Measurements from ENCODE around the gene TMEM91. TPM values are rescaled to one million over a fixed set of nuclear protein-coding genes. Genes with fewer than 3 reads are reported as not detected.

TMEM91 gene
- polyA plus RNA-seq, 1 donor (not counting 4 experiments of a cell fraction or from before 2014, with no cell fraction given), result 6.3 TPM

DNA sequence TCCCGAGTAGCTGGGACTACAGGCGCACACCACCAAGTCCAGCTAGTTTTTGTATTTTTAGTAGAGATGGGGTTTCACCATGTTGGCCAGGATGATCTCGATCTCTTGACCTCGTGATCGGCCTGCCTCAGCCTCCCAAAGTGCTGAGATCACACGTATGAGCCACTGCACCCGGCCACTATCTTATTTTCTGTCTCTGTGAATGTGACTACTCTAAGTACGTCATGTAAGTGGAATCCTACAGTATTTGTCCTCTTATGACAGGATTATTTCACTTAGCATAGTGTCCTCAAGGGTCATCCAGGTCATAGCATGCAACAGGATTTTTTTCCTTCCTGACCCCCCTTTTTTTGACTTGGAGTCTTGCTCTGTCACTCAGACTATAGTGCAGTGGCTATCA is 4.8 kb upstream of the TMEM91 start:
- Histone ChIP-seq H3K36me3 (ENCODE audit: control insufficient read depth in 2 of 2, extremely low read depth in 1 of 2, insufficient read depth in 2 of 2, low read length in 2 of 2) (no peaks in the 10 kb centered on the region), H3K9me1 (ENCODE audit: control insufficient read depth, extremely low read depth, insufficient read depth, low read length) (no peaks in the 10 kb centered on the region), H3K27ac (ENCODE audit: control insufficient read depth, insufficient read depth, low read length) (no peak overlapping the region), H3K27me3 (ENCODE audit: control insufficient read depth, extremely low read depth, insufficient read depth, low read length) (no peaks in the 10 kb centered on the region), H3K4me3 (ENCODE audit: control insufficient read depth in 2 of 3, extremely low read depth in 1 of 3, insufficient read depth in 2 of 3, low read depth in 1 of 3, low read length in 3 of 3) (no peak overlapping the region), H3K79me2 (ENCODE audit: control insufficient read depth, insufficient read depth, low read length) (peaks cover 2% of the 10 kb centered on the region), H3K9me3 (ENCODE audit: control insufficient read depth, low read depth, low read length) (no peaks in the 10 kb centered on the region), H3K4me2 (ENCODE audit: control insufficient read depth, extremely low read depth, insufficient read depth, low read depth, low read length) (no peak overlapping the region), H3K9ac (ENCODE audit: control insufficient read depth, extremely low read depth, insufficient read depth, low read length) (no peak overlapping the region), H4K20me1 (ENCODE audit: control insufficient read depth, extremely low read depth, insufficient read depth, low read length) (no peaks in the 10 kb centered on the region), H3K4me1 (ENCODE audit: control insufficient read depth, extremely low read depth, insufficient read depth, low read length) (peaks cover 18% of the 10 kb centered on the region), H2AFZ (ENCODE audit: control insufficient read depth, low read length) (no peak overlapping the region)
- FAIRE-seq (no peak), DNase-seq (ENCODE audit: low read depth, low spot score) (no peak)
- TF ChIP-seq, protein P1, sequence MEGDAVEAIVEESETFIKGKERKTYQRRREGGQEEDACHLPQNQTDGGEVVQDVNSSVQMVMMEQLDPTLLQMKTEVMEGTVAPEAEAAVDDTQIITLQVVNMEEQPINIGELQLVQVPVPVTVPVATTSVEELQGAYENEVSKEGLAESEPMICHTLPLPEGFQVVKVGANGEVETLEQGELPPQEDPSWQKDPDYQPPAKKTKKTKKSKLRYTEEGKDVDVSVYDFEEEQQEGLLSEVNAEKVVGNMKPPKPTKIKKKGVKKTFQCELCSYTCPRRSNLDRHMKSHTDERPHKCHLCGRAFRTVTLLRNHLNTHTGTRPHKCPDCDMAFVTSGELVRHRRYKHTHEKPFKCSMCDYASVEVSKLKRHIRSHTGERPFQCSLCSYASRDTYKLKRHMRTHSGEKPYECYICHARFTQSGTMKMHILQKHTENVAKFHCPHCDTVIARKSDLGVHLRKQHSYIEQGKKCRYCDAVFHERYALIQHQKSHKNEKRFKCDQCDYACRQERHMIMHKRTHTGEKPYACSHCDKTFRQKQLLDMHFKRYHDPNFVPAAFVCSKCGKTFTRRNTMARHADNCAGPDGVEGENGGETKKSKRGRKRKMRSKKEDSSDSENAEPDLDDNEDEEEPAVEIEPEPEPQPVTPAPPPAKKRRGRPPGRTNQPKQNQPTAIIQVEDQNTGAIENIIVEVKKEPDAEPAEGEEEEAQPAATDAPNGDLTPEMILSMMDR (optimal IDR thresholded peaks at IDR 0.05 in 1 of 3, IDR thresholded peaks at IDR 0.05 in 1 of 3, conservative IDR thresholded peaks at IDR 0.05 in 1 of 3; ENCODE audit: extremely low read depth in 1 of 3, insufficient read depth in 2 of 3, low read length in 3 of 3), result no peak
- no peak for TF ChIP-seq EZH2 (IDR thresholded peaks at IDR 0.05; ENCODE audit: low read length)
- dilution Hi-C loops (cut with MboI; ENCODE audit: extremely low pct_ligation_motif_present, low sequenced_read_pairs), result no loop called here

DNA sequence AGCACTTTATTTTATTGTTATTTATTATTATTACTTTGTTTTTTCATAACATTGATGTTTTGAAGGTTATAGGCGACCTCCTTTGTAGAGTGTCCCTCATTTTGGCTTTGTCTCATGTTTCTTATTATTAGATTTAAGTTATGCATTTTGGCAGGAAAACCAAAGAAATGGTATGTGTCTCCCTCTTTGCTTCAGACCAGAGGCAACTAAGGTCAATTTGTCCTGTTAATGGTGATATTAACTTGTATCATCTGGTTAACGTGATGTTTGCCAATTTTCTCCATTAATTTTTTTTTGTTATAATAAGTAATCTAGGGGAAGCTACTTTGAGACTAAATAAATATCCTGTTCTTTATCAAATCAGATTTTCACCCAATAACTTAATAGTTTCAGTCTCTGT is 3.8 kb upstream of the TMEM91 start:
- Histone ChIP-seq H3K4me3 (ENCODE audit: control insufficient read depth in 2 of 3, extremely low read depth in 1 of 3, insufficient read depth in 2 of 3, low read depth in 1 of 3, low read length in 3 of 3) (no peak overlapping the region), H3K9ac (ENCODE audit: control insufficient read depth, extremely low read depth, insufficient read depth, low read length) (no peak overlapping the region), H2AFZ (ENCODE audit: control insufficient read depth, low read length) (no peak overlapping the region), H3K4me1 (ENCODE audit: control insufficient read depth, extremely low read depth, insufficient read depth, low read length) (peaks cover 21% of the 10 kb centered on the region), H3K79me2 (ENCODE audit: control insufficient read depth, insufficient read depth, low read length) (peaks cover 2% of the 10 kb centered on the region), H3K27ac (ENCODE audit: control insufficient read depth, insufficient read depth, low read length) (no peak overlapping the region), H4K20me1 (ENCODE audit: control insufficient read depth, extremely low read depth, insufficient read depth, low read length) (no peaks in the 10 kb centered on the region), H3K9me3 (ENCODE audit: control insufficient read depth, low read depth, low read length) (no peaks in the 10 kb centered on the region), H3K9me1 (ENCODE audit: control insufficient read depth, extremely low read depth, insufficient read depth, low read length) (no peaks in the 10 kb centered on the region), H3K4me2 (ENCODE audit: control insufficient read depth, extremely low read depth, insufficient read depth, low read depth, low read length) (no peak overlapping the region), H3K27me3 (ENCODE audit: control insufficient read depth, extremely low read depth, insufficient read depth, low read length) (no peaks in the 10 kb centered on the region), H3K36me3 (ENCODE audit: control insufficient read depth in 2 of 2, extremely low read depth in 1 of 2, insufficient read depth in 2 of 2, low read length in 2 of 2) (no peaks in the 10 kb centered on the region)
- dilution Hi-C loops (cut with MboI; ENCODE audit: extremely low pct_ligation_motif_present, low sequenced_read_pairs), result no loop called here
- no peak for TF ChIP-seq EZH2 (IDR thresholded peaks at IDR 0.05; ENCODE audit: low read length)
- TF ChIP-seq, protein P1 (optimal IDR thresholded peaks at IDR 0.05 in 1 of 3, IDR thresholded peaks at IDR 0.05 in 1 of 3, conservative IDR thresholded peaks at IDR 0.05 in 1 of 3; ENCODE audit: extremely low read depth in 1 of 3, insufficient read depth in 2 of 3, low read length in 3 of 3), result no peak
- no peak for FAIRE-seq
- no peak for DNase-seq (ENCODE audit: low read depth, low spot score)

All from keratinocyte (primary cell).